B cell (primary cell): ENCODE results near the gene CRIM1. TPM values are rescaled to one million over a fixed set of nuclear protein-coding genes. Genes with fewer than 3 reads are reported as not detected.

Source experiments
- ATAC-seq: fragments of 200-7000 bp; cut with Tn5 transposase; one replicate; pipeline ENCODE4 v1.10.0; 2021; ENCODE audit warnings: low read depth, mild to moderate bottlenecking, moderate number of reproducible peaks, moderate library complexity
- CTCF ChIA-PET: fragments of 350-600 bp; sonication (Branson Sonifier 250); formaldehyde crosslinking; loops from one replicate; lab custom pipeline; 2021; ENCODE audit warnings: antibody characterized with exemption, inconsistent platforms; lab: Charles Lee
- POLR2A ChIA-PET: fragments of 350-600 bp; sonication (Branson Sonifier 250); formaldehyde crosslinking; loops from one replicate; lab custom pipeline; 2021; ENCODE audit warnings: antibody characterized with exemption; lab: Charles Lee
- DNase-seq: peaks from one replicate; pipeline ENCODE4 v3.0.0; 2013
- H2AFZ ChIP-seq: 2 replicates; pipeline ENCODE4 v1.6.1; 2012; ENCODE audit warnings: mild to moderate bottlenecking, low read depth, low read length; ENCODE audit not compliant: insufficient read depth, poor library complexity, severe bottlenecking
- H3K27ac ChIP-seq, 2 donors: 1 replicate in 1 of 2; 2 replicates in 1 of 2; pipeline ENCODE4 v1.5.1; 2012 to 2013; ENCODE audit warnings: low read length in 2 of 2, mild to moderate bottlenecking in 2 of 2, moderate library complexity in 1 of 2
- H3K27me3 ChIP-seq, 4 experiments: fragments of 200-600 bp in 1 of 4; sonication (generic) in 1 of 4; replicated peaks in 1 of 4; 1 replicate in 2 of 4; 2 replicates in 2 of 4; pipeline versions ENCODE4 v1.6.1 to v1.7.0; 2013 to 2016; ENCODE audit warnings: low read length in 3 of 4, mild to moderate bottlenecking in 2 of 4, mixed read lengths in 1 of 4, moderate library complexity in 1 of 4; ENCODE audit not compliant: insufficient read depth in 4 of 4, control insufficient read depth in 3 of 4; ENCODE audit errors: control extremely low read depth in 1 of 4
- H3K36me3 ChIP-seq, 2 experiments: replicated peaks in 1 of 2; 1 replicate in 1 of 2; 2 replicates in 1 of 2; pipeline versions ENCODE4 v1.6.1 to v1.7.1; 2013; ENCODE audit warnings: low read length in 1 of 2; ENCODE audit not compliant: insufficient read depth in 2 of 2, control insufficient read depth in 1 of 2; ENCODE audit errors: control extremely low read depth in 1 of 2, extremely low read depth in 1 of 2
- H3K4me1 ChIP-seq, 2 donors: fragments of 200-600 bp in 1 of 2; sonication (generic) in 1 of 2; 1 replicate in 1 of 2; 2 replicates in 1 of 2; pipeline versions ENCODE4 v1.5.1 to v1.6.1; 2013 to 2017; ENCODE audit warnings: low read length in 2 of 2; ENCODE audit not compliant: control insufficient read depth in 2 of 2, insufficient read depth in 2 of 2
- H3K4me2 ChIP-seq: replicated peaks from 2 replicates; pipeline ENCODE3; 2012; ENCODE audit warnings: mild to moderate bottlenecking, low read depth, low read length; ENCODE audit not compliant: poor library complexity, severe bottlenecking
- H3K4me3 ChIP-seq, 5 experiments: fragments of 200-600 bp in 1 of 5; sonication (generic) in 1 of 5; 1 replicate in 3 of 5; 2 replicates in 2 of 5; pipeline versions ENCODE4 v1.5.1 to v1.7.0; 2011 to 2016; ENCODE audit warnings: low read length in 4 of 5, mild to moderate bottlenecking in 4 of 5, low read depth in 2 of 5, control low read depth in 1 of 5, moderate library complexity in 1 of 5; ENCODE audit not compliant: insufficient read depth in 1 of 5; ENCODE audit errors: control extremely low read depth in 1 of 5, extremely low read depth in 1 of 5
- H3K79me2 ChIP-seq: fragments of 200-600 bp; sonication (generic); one replicate; pipeline ENCODE4 v1.6.0; 2016; ENCODE audit warnings: low read length; ENCODE audit not compliant: control insufficient read depth, insufficient read depth
- H3K9ac ChIP-seq: fragments of 200-600 bp; sonication (generic); 2 replicates; pipeline ENCODE4 v1.6.1; 2017; ENCODE audit warnings: mild to moderate bottlenecking, low read length, moderate library complexity
- H3K9me3 ChIP-seq, 3 donors: one replicate each; pipeline versions ENCODE4 v1.6.1 to v1.7.1; 2013; ENCODE audit warnings: low read length in 2 of 3; ENCODE audit not compliant: control insufficient read depth in 2 of 3, insufficient read depth in 1 of 3; ENCODE audit errors: control extremely low read depth in 1 of 3
- H4K20me1 ChIP-seq: 2 replicates; pipeline ENCODE4 v1.6.0; 2012; ENCODE audit warnings: mild to moderate bottlenecking, low read length; ENCODE audit not compliant: insufficient read depth, control insufficient read depth, poor library complexity, severe bottlenecking
- H3K27ac Mint-ChIP-seq: one replicate; pipeline ENCODE4 v1.8.0; 2021; ENCODE audit warnings: mixed read lengths
- H3K27me3 Mint-ChIP-seq: one replicate; pipeline ENCODE4 v1.8.0; 2021; ENCODE audit warnings: mixed read lengths
- H3K4me1 Mint-ChIP-seq: one replicate; pipeline ENCODE4 v1.8.0; 2021; ENCODE audit warnings: mixed read lengths
- H3K4me3 Mint-ChIP-seq: one replicate; pipeline ENCODE4 v1.8.0; 2021; ENCODE audit warnings: mixed read lengths
- H3K9me3 Mint-ChIP-seq: one replicate; pipeline ENCODE4 v1.8.0; 2022; ENCODE audit warnings: mixed read lengths; ENCODE audit not compliant: insufficient read depth
- CTCF ChIP-seq: fragments of 200-600 bp; IDR thresholded peaks from one replicate; pipeline ENCODE4 v1.8.0; 2022; ENCODE audit warnings: antibody characterized with exemption, mild to moderate bottlenecking
- EZH2 ChIP-seq: IDR thresholded peaks from 2 replicates; pipeline ENCODE4 v1.6.1; 2012; ENCODE audit warnings: borderline replicate concordance, low read depth, mild to moderate bottlenecking, moderate library complexity, low read length; ENCODE audit not compliant: insufficient read depth, poor library complexity, severe bottlenecking
- whole genome bisulfite sequencing: methylation state at CpG from one replicate; pipeline ENCODE4 v1.1.5; 2013; ENCODE audit warnings: missing lambda C conversion rate; ENCODE audit not compliant: insufficient coverage; 5-methylcytosine and 5-hydroxymethylcytosine counted together
- intact Hi-C: fragments of 100-400 bp; cut with micrococcal nuclease; formaldehyde crosslinking; loops from one replicate; pipeline ENCODE4 v1.10.0; 2022
- polyA plus RNA-seq: library from polyadenylated mRNA; depleted of rRNA; stranded (reverse); fragments of >200 nt; gene quantifications from 2 replicates; pipeline ENCODE4 v1.2.3, GENCODE V29; 2012
- total RNA-seq, 2 donors: library from RNA; stranded (reverse); fragments of 120-200 nt in 1 of 2; gene quantifications; 1 replicate in 1 of 2; 2 replicates in 1 of 2; pipeline versions ENCODE4 v1.2.3 to v1.2.4, GENCODE V29; 2013 to 2022

Gene CRIM1
- total and polyA plus RNA-seq, 2 donors (not counting 1 experiment from before 2014, with no cell fraction given) = 1.3 to 5.0 TPM

- no peak for ATAC-seq
- Mint-ChIP-seq H3K4me3 (no peak overlapping the region), H3K4me1 (no peaks in the 10 kb centered on the region), H3K9me3 (no peaks in the 10 kb centered on the region), H3K27me3 (no peaks in the 10 kb centered on the region), H3K27ac (no peak overlapping the region)
- no CpG with 5 or more reads among the region's 1 CpG for WGBS
- intact Hi-C loops = no loop called here
- DNase-seq = no peak
- ChIA-PET CTCF (no interaction called here), POLR2A (no interaction called here)
- TF ChIP-seq CTCF (no peak), EZH2 (no peak)
- H2AFZ ChIP-seq = no peak overlapping the region
- H3K9ac ChIP-seq = no peak overlapping the region
- H4K20me1 ChIP-seq = no peaks in the 10 kb centered on the region
- H3K36me3 ChIP-seq = peaks cover 2 to 13% of the 10 kb centered on the region in 2 experiments
- H3K27ac ChIP-seq = no peak overlapping the region
- H3K4me2 ChIP-seq = no peak overlapping the region
- no peaks in the 10 kb centered on the region for H3K79me2 ChIP-seq
- no peak overlapping the region for H3K4me3 ChIP-seq
- no peaks in the 10 kb centered on the region for H3K4me1 ChIP-seq
- H3K27me3 ChIP-seq = no peaks in the 10 kb centered on the region
- H3K9me3 ChIP-seq = no peaks in the 10 kb centered on the region
Observed at GRCh38 chr2:36545871-36546416, 190.4 kb downstream of the CRIM1 start.

DNA sequence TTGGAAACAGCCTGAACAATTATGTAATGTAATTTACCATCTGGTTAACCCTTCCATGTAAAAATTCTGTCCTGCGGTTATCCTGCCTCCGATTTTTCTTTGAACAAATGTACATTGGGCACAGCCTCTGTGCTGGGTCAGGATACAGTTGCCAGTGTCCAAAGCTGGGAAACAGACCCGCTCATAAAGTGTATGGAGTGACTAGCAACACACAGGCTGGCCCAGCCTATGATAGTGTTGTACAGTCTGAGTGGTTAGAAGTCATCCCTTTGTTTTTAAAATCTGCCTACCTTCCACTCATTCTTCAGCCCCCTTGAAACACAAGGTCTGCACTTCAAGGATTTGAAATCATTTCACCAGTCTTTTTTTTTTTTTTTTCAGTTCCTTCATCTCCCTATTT, 192.3 kb downstream of the CRIM1 start:
- Histone ChIP-seq H3K9me3 (no peaks in the 10 kb centered on the region), H3K4me3 (no peak overlapping the region), H2AFZ (no peak overlapping the region), H3K79me2 (no peaks in the 10 kb centered on the region), H3K27ac (no peak overlapping the region), H3K36me3 (peaks cover 2 to 27% of the 10 kb centered on the region in 2 experiments), H3K4me1 (no peaks in the 10 kb centered on the region), H3K4me2 (no peak overlapping the region), H4K20me1 (no peaks in the 10 kb centered on the region), H3K27me3 (no peaks in the 10 kb centered on the region), H3K9ac (no peak overlapping the region)
- TF ChIP-seq CTCF (no peak), EZH2 (no peak)
- WGBS = 100% methylated on average over 2 of the region's 3 CpGs
- intact Hi-C loops = no loop called here
- DNase-seq (no peak), ATAC-seq (no peak)
- no peaks in the 10 kb centered on the region for H3K27me3 Mint-ChIP-seq
- H3K27ac Mint-ChIP-seq = no peak overlapping the region
- no peak overlapping the region for H3K4me3 Mint-ChIP-seq
- H3K4me1 Mint-ChIP-seq = no peaks in the 10 kb centered on the region
- ChIA-PET POLR2A (no interaction called here), CTCF (no interaction called here)
- H3K9me3 Mint-ChIP-seq = no peaks in the 10 kb centered on the region
